GM21528 (cell line): ENCODE data around the gene CAPN1.
"Not testable (repeated sequence)": the region's sequence is repeated elsewhere in the genome, so short reads cannot be mapped to it uniquely, and the experiment has no call there.

Experiments
- ATAC-seq: cut with Tn5 transposase; IDR thresholded peaks from one replicate; pipeline ENCODE4 v1.9.1; 2021; ENCODE audit warnings: mild to moderate bottlenecking, moderate library complexity; ENCODE audit not compliant: unreplicated experiment, low FRiP score

Gene CAPN1

GRCh38 chr11:65248184-65248710 is 66.5 kb downstream of the CAPN1 start:
- ATAC-seq: not testable (repeated sequence)

GRCh38 chr11:65251476-65251875 is 69.7 kb downstream of the CAPN1 start:
- ATAC-seq: no peak

GRCh38 chr11:65254724-65255123 is 73.0 kb downstream of the CAPN1 start:
- no peak for ATAC-seq

- no peak for ATAC-seq
Observed at GRCh38 chr11:65258988-65259387, 77.3 kb downstream of the CAPN1 start.

- ATAC-seq: no peak
Observed at GRCh38 chr11:65260302-65260701, 78.6 kb downstream of the CAPN1 start.

- ATAC-seq: no peak
Observed at GRCh38 chr11:65260756-65261590, 79.2 kb downstream of the CAPN1 start.
